HG03108 (cell line): ENCODE results near the gene EML2.

Experiments
- ATAC-seq: cut with Tn5 transposase; IDR thresholded peaks from one replicate; pipeline ENCODE4 v1.9.1; 2021; ENCODE audit warnings: moderate library complexity; ENCODE audit not compliant: unreplicated experiment

Gene EML2

GRCh38 chr19:45590300-45591003 is 48.7 kb downstream of the EML2 start:
- no peak for ATAC-seq

DNA sequence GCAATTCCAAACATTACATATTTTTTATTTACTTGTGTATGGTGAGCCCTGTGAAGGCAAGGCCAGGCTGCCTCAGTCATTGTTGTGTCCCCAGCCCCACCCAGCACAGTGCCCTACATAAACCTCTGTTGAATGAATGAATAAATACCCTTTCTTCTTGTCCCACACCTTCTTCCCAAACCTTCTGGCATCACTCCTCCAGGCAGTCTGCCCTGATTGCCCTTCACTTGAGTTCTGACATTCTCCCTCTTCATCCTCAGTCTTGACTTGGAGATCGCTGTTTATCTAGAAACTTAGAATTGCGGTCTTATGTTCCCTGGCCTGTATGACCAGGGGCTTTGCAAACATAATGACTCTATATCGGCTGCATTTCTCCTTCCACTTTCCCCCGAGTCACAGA is 49.4 kb downstream of the EML2 start:
- no peak for ATAC-seq

- no peak for ATAC-seq
These were observed 51.3 kb downstream of the EML2 start for GRCh38 chr19:45587873-45588272.

- ATAC-seq, result no peak
These were observed 54.0 kb downstream of the EML2 start for GRCh38 chr19:45585158-45585577.

GRCh38 chr19:45584332-45585157 is 54.7 kb downstream of the EML2 start, which contains the start of gene OPA3:
Gene OPA3 (minus strand): TSS chr19:45584802. CDS start chr19:45584764, 38 bp downstream.
- ATAC-seq, result peak; percentile 76

DNA sequence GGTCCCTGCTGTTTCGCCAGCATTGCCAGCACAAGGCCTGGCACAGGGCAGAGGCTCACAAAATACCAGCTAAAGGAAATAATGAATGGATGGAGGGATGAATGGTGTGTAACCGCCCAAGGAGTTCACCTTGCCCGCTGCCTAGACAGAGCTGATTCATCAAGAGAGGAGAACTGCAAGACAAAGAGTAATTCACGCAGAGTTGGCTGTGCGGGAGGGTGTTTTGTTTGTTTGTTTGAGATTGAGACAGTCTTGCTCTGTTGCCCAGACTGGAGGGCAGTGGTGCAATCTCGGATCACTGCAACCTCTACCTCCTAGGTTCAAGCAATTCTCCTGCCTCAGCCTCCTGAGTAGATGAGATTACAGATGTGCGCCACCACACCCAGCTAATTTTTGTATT is 57.6 kb downstream of the EML2 start:
- ATAC-seq, result no peak

GRCh38 chr19:45578861-45579260 is 60.3 kb downstream of the EML2 start:
- ATAC-seq, result no peak

DNA sequence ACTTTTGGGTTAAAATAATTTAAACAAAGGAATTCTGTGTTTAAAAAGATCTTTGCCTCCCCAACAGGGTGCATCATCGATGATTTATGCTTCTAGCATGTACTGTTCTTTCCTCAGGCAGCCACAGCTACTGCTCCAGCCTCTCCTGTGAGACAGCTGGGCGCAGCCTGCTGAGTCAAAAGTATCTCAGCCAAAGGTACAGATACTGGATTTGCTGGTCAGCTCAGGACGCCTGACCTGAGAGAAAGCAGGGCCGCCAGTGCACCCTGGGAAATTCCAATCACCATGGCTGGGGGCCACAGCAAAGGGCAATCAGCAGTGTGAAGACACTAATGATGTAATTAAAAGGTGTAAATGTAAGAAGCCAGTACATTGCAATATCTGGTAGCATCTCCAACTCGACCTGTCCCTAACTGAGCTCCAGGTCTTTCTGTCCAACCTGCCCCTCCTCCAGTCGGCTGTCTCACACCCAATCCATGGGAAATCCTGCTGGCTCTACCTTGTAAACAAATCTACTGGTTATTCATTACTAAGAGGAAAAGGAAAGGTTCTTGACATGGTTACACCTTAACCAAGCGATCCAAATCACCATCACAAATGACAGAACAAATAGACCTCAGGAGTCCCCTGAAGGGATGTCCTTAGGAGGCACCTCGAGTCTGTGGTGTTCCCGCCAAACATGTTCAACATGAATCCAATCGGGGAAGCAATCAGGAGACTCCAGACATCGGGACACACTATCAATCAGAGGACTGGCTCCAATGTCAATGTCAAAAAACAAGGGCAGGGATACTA is 61.9 kb downstream of the EML2 start:
- no peak for ATAC-seq

DNA sequence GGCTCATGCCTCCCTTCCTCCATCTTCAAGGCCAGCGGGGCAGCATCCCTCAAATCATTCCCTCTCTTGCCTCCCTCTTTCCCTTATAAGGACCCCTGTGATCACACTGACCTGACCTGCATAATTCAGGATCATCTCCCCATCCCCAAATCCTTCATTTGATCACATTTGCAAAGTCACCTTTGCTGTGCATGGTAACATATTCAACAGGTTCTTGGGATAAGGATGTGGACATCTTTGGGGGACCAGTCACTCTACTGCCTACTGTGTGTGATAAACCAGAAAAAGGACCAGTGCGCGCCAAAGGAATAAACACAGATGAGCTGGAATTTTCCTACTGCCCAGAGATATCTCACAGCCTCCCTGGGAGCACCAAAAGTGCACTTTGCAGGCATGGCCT is 62.5 kb downstream of the EML2 start:
- no peak for ATAC-seq

DNA sequence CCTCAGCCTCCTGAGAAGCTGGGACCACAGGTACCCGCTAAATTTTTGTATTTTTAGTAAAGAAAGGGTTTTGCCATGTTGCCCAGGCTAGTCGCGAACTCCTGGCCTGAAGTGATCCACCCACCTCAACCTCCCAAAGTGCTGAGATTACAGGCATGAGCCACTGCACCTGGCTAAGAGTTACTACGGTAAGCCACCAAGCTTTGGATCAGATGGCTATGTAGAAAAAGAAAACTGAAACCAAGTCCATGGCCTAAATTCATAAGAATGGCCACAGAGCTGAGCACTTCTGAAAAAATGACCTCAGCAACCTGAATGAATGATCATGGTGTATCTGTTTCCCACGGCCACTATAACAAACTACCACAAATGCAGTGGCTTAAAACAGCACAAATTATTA is 64.0 kb downstream of the EML2 start:
- no peak for ATAC-seq

GRCh38 chr19:45574526-45574925 is 64.7 kb downstream of the EML2 start:
- ATAC-seq, result no peak

DNA sequence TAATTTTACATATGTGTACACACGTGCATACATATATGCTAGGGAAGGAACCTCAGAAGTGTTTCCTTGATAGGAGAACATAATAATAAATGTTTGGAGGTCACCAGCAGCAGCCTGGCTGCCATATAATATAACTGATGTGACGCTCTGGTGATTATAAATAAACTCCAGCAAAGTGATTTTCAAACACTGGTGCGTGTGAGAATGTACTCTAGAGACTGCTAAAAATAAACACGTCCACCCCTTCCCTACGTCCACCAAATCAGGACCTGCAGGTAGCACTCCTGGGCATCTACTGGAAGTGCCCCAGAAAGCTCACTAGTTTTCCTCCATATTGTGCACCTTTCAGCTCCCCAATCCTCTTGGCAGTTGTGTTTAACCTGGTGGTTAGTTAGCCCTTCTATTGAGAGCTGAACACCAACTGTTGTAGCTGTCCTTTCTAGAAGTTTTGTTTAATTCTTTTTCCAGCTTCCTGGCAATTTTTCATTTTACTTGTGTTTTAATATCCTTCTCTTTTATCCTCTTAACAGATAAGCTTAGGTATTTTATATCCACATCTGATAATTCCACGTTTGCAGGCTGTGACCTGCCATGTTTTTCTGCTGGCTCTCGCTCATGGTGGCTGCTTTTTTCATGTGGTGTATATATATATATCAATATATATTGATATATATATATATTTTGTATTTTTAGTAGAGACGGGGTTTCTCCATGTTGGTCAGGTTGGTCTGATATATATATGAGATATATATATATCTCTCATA is 67.6 kb downstream of the EML2 start:
- no peak for ATAC-seq

GRCh38 chr19:45569619-45570421 is 69.4 kb downstream of the EML2 start:
- ATAC-seq, result no peak

DNA sequence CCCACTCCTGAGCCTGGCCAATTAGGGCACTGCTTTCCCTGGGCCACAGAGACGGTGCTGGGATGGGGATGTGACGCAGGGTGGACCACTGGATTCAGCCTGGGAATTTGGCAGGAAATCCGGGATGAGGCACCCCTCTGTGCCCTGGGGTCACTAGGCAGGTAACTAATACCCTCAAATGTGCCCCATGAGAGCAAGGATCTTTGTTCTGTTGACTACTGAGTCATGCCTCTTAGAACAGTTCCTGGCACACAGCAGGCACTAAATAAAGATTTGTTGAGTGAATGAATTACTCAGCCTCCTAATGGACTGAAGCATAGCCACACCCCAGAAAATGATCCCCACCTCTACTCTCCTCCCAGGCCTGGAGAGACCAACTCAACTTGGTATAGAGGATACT is 70.5 kb downstream of the EML2 start:
- ATAC-seq, result no peak

GRCh38 chr19:45567609-45568008 is 71.6 kb downstream of the EML2 start:
- no peak for ATAC-seq

- ATAC-seq, result no peak
These were observed 74.9 kb downstream of the EML2 start for GRCh38 chr19:45564131-45564780.

- no peak for ATAC-seq
These were observed 78.5 kb downstream of the EML2 start for GRCh38 chr19:45560686-45561085.

- no peak for ATAC-seq
These were observed 79.2 kb downstream of the EML2 start for GRCh38 chr19:45560038-45560437.
